IMR-90 (cell line): Measurements from ENCODE around the gene ME3. TPM values are rescaled to one million over a fixed set of nuclear protein-coding genes. Genes with fewer than 3 reads are reported as not detected.

Experiments used
- ATAC-seq: fragments of 200-7000 bp; cut with Tn5 transposase; 2 replicates; pipeline ENCODE4 v1.9.1; 2020; ENCODE audit warnings: low read depth, mild to moderate bottlenecking, moderate library complexity
- BruUV-seq: library from RNA; stranded (reverse); fragments of 400-500 nt; replicated peaks from 2 replicates; lab custom pipeline; 2021; lab: Mats Ljungman, UMichigan
- CTCF ChIA-PET: fragments of 300-600 bp; formaldehyde crosslinking; extraction: SDS; loops from one replicate; lab custom pipeline; 2021; ENCODE audit warnings: antibody characterized with exemption; lab: Yijun Ruan, JAX
- POLR2A ChIA-PET: fragments of 300-600 bp; sonication (Branson Sonifier 250); formaldehyde crosslinking; loops from one replicate; lab custom pipeline; 2022; ENCODE audit warnings: antibody characterized with exemption; ENCODE audit not compliant: unreplicated experiment; lab: Charles Lee
- DNase-seq: peaks from one replicate; pipeline ENCODE4 v3.0.0; 2013
- H2AFZ ChIP-seq: replicated peaks from 2 replicates; pipeline ENCODE3; 2013; ENCODE audit warnings: low read length, mild to moderate bottlenecking; ENCODE audit not compliant: poor library complexity
- H2AK5ac ChIP-seq: 2 replicates; pipeline ENCODE4 v1.6.1; 2013; ENCODE audit warnings: low read depth, low read length, inconsistent platforms
- H2AK9ac ChIP-seq: replicated peaks from 2 replicates; pipeline ENCODE3; 2013; ENCODE audit warnings: mild to moderate bottlenecking, low read depth, low read length, moderate library complexity; ENCODE audit not compliant: poor library complexity
- H2BK120ac ChIP-seq: 2 replicates; pipeline ENCODE4 v1.6.1; 2013; ENCODE audit warnings: low read depth, low read length, inconsistent platforms
- H2BK15ac ChIP-seq: 3 replicates; pipeline ENCODE4 v1.6.1; 2013; ENCODE audit warnings: low read depth, low read length, inconsistent platforms
- H2BK20ac ChIP-seq: 2 replicates; pipeline ENCODE4 v1.6.1; 2013; ENCODE audit warnings: low read depth, mild to moderate bottlenecking, inconsistent platforms, low read length, moderate library complexity
- H2BK5ac ChIP-seq: 2 replicates; pipeline ENCODE4 v1.6.1; 2013; ENCODE audit warnings: mild to moderate bottlenecking, low read depth, low read length, inconsistent platforms; ENCODE audit not compliant: poor library complexity, severe bottlenecking
- H3K14ac ChIP-seq: replicated peaks from 2 replicates; pipeline ENCODE4 v1.6.1; 2013; ENCODE audit warnings: low read depth, low read length, inconsistent platforms
- H3K18ac ChIP-seq: 2 replicates; pipeline ENCODE4 v1.6.1; 2013; ENCODE audit warnings: low read depth, low read length, control low read depth
- H3K23ac ChIP-seq: 2 replicates; pipeline ENCODE4 v1.6.1; 2013; ENCODE audit warnings: low read depth, low read length, inconsistent platforms
- H3K27ac ChIP-seq: 2 replicates; pipeline ENCODE4 v1.5.1; 2013; ENCODE audit warnings: mild to moderate bottlenecking, control low read depth, low read length; ENCODE audit not compliant: insufficient read depth
- H3K27me3 ChIP-seq: 2 replicates; pipeline ENCODE4 v1.6.1; 2013; ENCODE audit warnings: low read length; ENCODE audit not compliant: control insufficient read depth, insufficient read depth
- H3K36me3 ChIP-seq: 2 replicates; pipeline ENCODE4 v1.6.1; 2013; ENCODE audit warnings: low read length, mixed read lengths; ENCODE audit not compliant: control insufficient read depth, insufficient read depth
- H3K4ac ChIP-seq: 2 replicates; pipeline ENCODE4 v1.6.1; 2013; ENCODE audit warnings: low read depth, low read length, inconsistent platforms
- H3K4me1 ChIP-seq: 2 replicates; pipeline ENCODE4 v1.6.1; 2013; ENCODE audit warnings: low read length, mixed read lengths; ENCODE audit not compliant: control insufficient read depth, insufficient read depth
- H3K4me2 ChIP-seq: 2 replicates; pipeline ENCODE4 v1.6.1; 2013; ENCODE audit warnings: low read depth, mild to moderate bottlenecking, control low read depth, low read length, moderate library complexity
- H3K4me3 ChIP-seq: 2 replicates; pipeline ENCODE4 v1.5.1; 2013; ENCODE audit warnings: low read depth, mild to moderate bottlenecking, control low read depth, low read length, moderate library complexity; ENCODE audit not compliant: insufficient read depth
- H3K56ac ChIP-seq: 2 replicates; pipeline ENCODE4 v1.6.1; 2013; ENCODE audit warnings: low read length, inconsistent platforms; ENCODE audit not compliant: insufficient read depth; ENCODE audit errors: extremely low read depth
- H3K79me1 ChIP-seq, 2 experiments: 2 replicates each; pipeline ENCODE4 v1.6.1; 2013; ENCODE audit warnings: low read length in 2 of 2, inconsistent platforms in 1 of 2, low read depth in 1 of 2
- H3K9ac ChIP-seq: 2 replicates; pipeline ENCODE4 v1.6.1; 2013; ENCODE audit warnings: low read depth, low read length, control low read depth
- H3K9me1 ChIP-seq: 2 replicates; pipeline ENCODE4 v1.6.1; 2013; ENCODE audit warnings: low read length, inconsistent platforms; ENCODE audit not compliant: insufficient read depth
- H3K9me3 ChIP-seq: 2 replicates; pipeline ENCODE4 v1.6.1; 2013; ENCODE audit warnings: low read length; ENCODE audit not compliant: control insufficient read depth, insufficient read depth
- H4K20me1 ChIP-seq: 2 replicates; pipeline ENCODE4 v1.6.1; 2013; ENCODE audit warnings: low read length, inconsistent platforms; ENCODE audit not compliant: insufficient read depth
- H4K5ac ChIP-seq: 2 replicates; pipeline ENCODE4 v1.6.1; 2013; ENCODE audit warnings: mild to moderate bottlenecking, low read depth, low read length, control low read depth
- H4K8ac ChIP-seq, 2 experiments: 2 replicates each; pipeline ENCODE4 v1.6.1; 2013; ENCODE audit warnings: low read depth in 2 of 2, low read length in 2 of 2, control low read depth in 1 of 2, inconsistent platforms in 1 of 2
- H4K91ac ChIP-seq: 2 replicates; pipeline ENCODE4 v1.6.1; 2013; ENCODE audit warnings: low read depth, low read length, inconsistent platforms; ENCODE audit not compliant: insufficient read depth
- BHLHE40 ChIP-seq: fragments of 150-350 bp; IDR thresholded peaks from 2 replicates; pipeline ENCODE4 v1.6.1; 2016; ENCODE audit warnings: mild to moderate bottlenecking, low read depth, low read length
- CEBPB ChIP-seq: IDR thresholded peaks from 2 replicates; pipeline ENCODE4 v1.6.1; 2012; ENCODE audit warnings: low read depth, low read length, improper control_type of control experiment
- FOS ChIP-seq: fragments of 150-350 bp; IDR thresholded peaks from 2 replicates; pipeline ENCODE4 v1.6.1; 2016; ENCODE audit warnings: low read depth, low read length
- MAFK ChIP-seq: IDR thresholded peaks from 2 replicates; pipeline ENCODE4 v1.6.1; 2012; ENCODE audit warnings: low read depth, low read length, improper control_type of control experiment
- MAZ ChIP-seq: IDR thresholded peaks from 2 replicates; pipeline ENCODE4 v1.6.1; 2012; ENCODE audit warnings: low read depth, mild to moderate bottlenecking, low read length, improper control_type of control experiment, moderate library complexity, borderline replicate concordance
- MXI1 ChIP-seq: IDR thresholded peaks from 2 replicates; pipeline ENCODE4 v1.6.1; 2012; ENCODE audit warnings: low read depth, mild to moderate bottlenecking, low read length, moderate library complexity, borderline replicate concordance
- NFE2L2 ChIP-seq: fragments of 150-350 bp; IDR thresholded peaks from 2 replicates; pipeline ENCODE4 v1.6.1; 2016; ENCODE audit warnings: low read depth, mild to moderate bottlenecking, low read length
- POLR2A ChIP-seq: IDR thresholded peaks from 2 replicates; pipeline ENCODE4 v1.6.1; 2012; ENCODE audit warnings: mild to moderate bottlenecking, low read depth, low read length
- RAD21 ChIP-seq: IDR thresholded peaks from 2 replicates; pipeline ENCODE4 v1.6.1; 2012; ENCODE audit warnings: low read length, improper control_type of control experiment
- RCOR1 ChIP-seq: IDR thresholded peaks from 2 replicates; pipeline ENCODE4 v1.6.1; 2012; ENCODE audit warnings: mild to moderate bottlenecking, low read length, improper control_type of control experiment; ENCODE audit not compliant: insufficient replicate concordance
- SMC3 ChIP-seq: fragments of 150-350 bp; IDR thresholded peaks from 2 replicates; pipeline ENCODE4 v1.6.1; 2016; ENCODE audit warnings: low read depth, mild to moderate bottlenecking, antibody characterized with exemption, low read length, moderate library complexity
- USF2 ChIP-seq: fragments of 150-350 bp; IDR thresholded peaks from 2 replicates; pipeline ENCODE4 v1.6.1; 2017; ENCODE audit warnings: mild to moderate bottlenecking, antibody characterized with exemption, low read length, low read depth
- WGBS, 2 experiments: methylation state at CpG; one replicate each; pipeline versions ENCODE4 v1.1.5 to v1.1.7; 2013; ENCODE audit warnings: missing lambda C conversion rate in 2 of 2; ENCODE audit not compliant: insufficient read length in 1 of 2; ENCODE audit errors: extremely low coverage in 2 of 2; 5-methylcytosine and 5-hydroxymethylcytosine counted together
- dilution Hi-C: fragments of 300-500 bp; cut with HindIII; formaldehyde crosslinking; loops from one replicate; pipeline ENCODE4 v1.14.3; 2018; ENCODE audit warnings: low sequenced_read_pairs; ENCODE audit not compliant: unreplicated experiment
- in situ Hi-C: fragments of 300-500 bp; cut with MboI; formaldehyde crosslinking; loops from 3 replicates; pipeline ENCODE4 v1.14.3; 2019; ENCODE audit warnings: low sequenced_read_pairs, inconsistent platforms, mixed read lengths
- intact Hi-C: fragments of 100-400 bp; cut with micrococcal nuclease; formaldehyde crosslinking; loops from 2 replicates; pipeline ENCODE4 v1.10.0; 2022
- polyA plus RNA-seq, 3 experiments: library from polyadenylated mRNA; depleted of rRNA; stranded (reverse); fragments of >200 nt; gene quantifications; 2 replicates each; pipeline ENCODE4 v1.2.3, GENCODE V29; 2012; ENCODE audit warnings: low replicate concordance in 1 of 3
- total RNA-seq: library from RNA; depleted of rRNA; stranded (reverse); fragments of >200 nt; gene quantifications from 2 replicates; pipeline ENCODE4 v1.2.3, GENCODE V29; 2012
- TF ChIP-seq, protein P1 (sequence below): fragments of 150-350 bp; IDR thresholded peaks from 2 replicates; pipeline ENCODE4 v1.6.1; 2016; ENCODE audit warnings: low read depth, mild to moderate bottlenecking, low read length, moderate library complexity, borderline replicate concordance

ME3 gene
- total and polyA plus RNA-seq, 2 of the 4 experiments (the other 2 are of a cell fraction), result 7.8 to 9.0 TPM

DNA sequence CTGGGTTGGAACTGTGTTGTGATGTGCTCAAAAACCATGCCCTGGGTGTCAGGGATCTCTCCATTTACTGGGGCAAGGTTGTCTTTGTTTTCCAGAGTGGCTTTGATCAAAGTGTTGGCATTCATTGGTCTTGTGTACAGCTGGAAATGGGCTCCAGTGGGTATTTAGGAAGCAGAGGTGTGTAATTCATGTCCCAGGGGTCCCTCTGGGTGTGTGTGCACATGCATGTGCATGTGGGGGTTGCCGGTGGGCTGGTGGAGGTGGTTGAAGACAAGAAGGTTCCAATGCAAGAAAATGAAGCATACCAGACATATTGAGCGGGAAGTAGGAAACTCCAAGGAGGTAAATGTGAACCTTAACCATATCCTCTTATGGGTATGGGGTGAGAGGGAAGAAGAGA lies 121.7 kb downstream of the ME3 start:
- Histone ChIP-seq H3K9me1 (peaks cover 22% of the 10 kb centered on the region), H3K9ac (no peak overlapping the region), H3K27me3 (no peaks in the 10 kb centered on the region), H2AFZ (no peak overlapping the region), H3K23ac (no peak overlapping the region), H2AK5ac (peak overlapping the region; percentile 58; the same call in 1 of the 2 replicates), H3K36me3 (no peaks in the 10 kb centered on the region), H2BK120ac (peak overlapping the region; percentile 19; the same call in 1 of the 2 replicates), H3K4ac (0 out of 2 replicates have a peak overlapping the region, but pooled peaks have one; percentile 44), H4K8ac (peak overlapping the region in 1 of 2 experiments; percentile 13; a peak in 1 of 4 replicates), H3K56ac (no peak overlapping the region), H3K4me1 (peaks cover 21% of the 10 kb centered on the region), H4K91ac (peak overlapping the region; percentile 15; the same call in 1 of the 2 replicates), H2BK20ac (no peak overlapping the region), H4K5ac (no peak overlapping the region), H2BK5ac (no peak overlapping the region), H3K4me2 (no peak overlapping the region), H4K20me1 (no peaks in the 10 kb centered on the region), H2BK15ac (peak overlapping the region; percentile 43; the same call in 2 of the 3 replicates), H3K27ac (no peak overlapping the region), H3K79me1 (no peaks in the 10 kb centered on the region; a peak in 1 of 4 replicates), H3K18ac (no peak overlapping the region), H3K9me3 (no peaks in the 10 kb centered on the region), H3K14ac (no peak overlapping the region; the same call in 1 of the 2 replicates), H2AK9ac (no peak overlapping the region), H3K4me3 (no peak overlapping the region)
- no CpG with 5 or more reads among the region's 2 CpGs for WGBS, 2 experiments
- TF ChIP-seq FOS (no peak), MXI1 (no peak), RAD21 (no peak), USF2 (no peak), POLR2A (no peak), NFE2L2 (no peak), SMC3 (no peak), RCOR1 (no peak), MAZ (no peak), BHLHE40 (no peak), MAFK (no peak), CEBPB (no peak)
- TF ChIP-seq, protein P1, sequence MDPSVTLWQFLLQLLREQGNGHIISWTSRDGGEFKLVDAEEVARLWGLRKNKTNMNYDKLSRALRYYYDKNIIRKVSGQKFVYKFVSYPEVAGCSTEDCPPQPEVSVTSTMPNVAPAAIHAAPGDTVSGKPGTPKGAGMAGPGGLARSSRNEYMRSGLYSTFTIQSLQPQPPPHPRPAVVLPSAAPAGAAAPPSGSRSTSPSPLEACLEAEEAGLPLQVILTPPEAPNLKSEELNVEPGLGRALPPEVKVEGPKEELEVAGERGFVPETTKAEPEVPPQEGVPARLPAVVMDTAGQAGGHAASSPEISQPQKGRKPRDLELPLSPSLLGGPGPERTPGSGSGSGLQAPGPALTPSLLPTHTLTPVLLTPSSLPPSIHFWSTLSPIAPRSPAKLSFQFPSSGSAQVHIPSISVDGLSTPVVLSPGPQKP, result no peak
- DNase-seq (no peak), ATAC-seq (no peak)
- POLR2A ChIA-PET, result no interaction called here
- CTCF ChIA-PET, result interaction anchor here (0.6 kb wide), 1 partner anchor 129 kb away, joined by 3 read pairs; no protein-coding TSS in a partner anchor
- intact Hi-C loops (no loop called here), dilution Hi-C loops (no loop called here), in situ Hi-C loops (no loop called here)
- BruUV-seq, result no TSS peak
